ENCODE data around the gene HECTD1. TPM values are rescaled to one million over a fixed set of nuclear protein-coding genes. Genes with fewer than 3 reads are reported as not detected.
"Not testable (repeated sequence)": the region's sequence is repeated elsewhere in the genome, so short reads cannot be mapped to it uniquely, and the experiment has no call there.

HECTD1 gene
- total RNA-seq, 1 donor from 2014 or later, result 161 TPM

GRCh38 chr14:31204593-31205534 is 2.7 kb downstream of the HECTD1 start:
- Histone ChIP-seq H3K9me3 (no peaks in the 10 kb centered on the region), H3K36me3 (peaks cover 25% of the 10 kb centered on the region), H3K27me3 (no peaks in the 10 kb centered on the region), H3K4me1 (peaks cover 38% of the 10 kb centered on the region), H3K4me3 (peak overlapping the region; percentile 73), H3K27ac (peak overlapping the region; percentile 99)
- TF ChIP-seq CTCF (IDR thresholded peaks at IDR 0.05), result no peak
- DNase-seq (no peak), ATAC-seq (no peak)
- intact Hi-C loops (cut with DNase I), result no loop called here

GRCh38 chr14:31203899-31204592 is 3.5 kb downstream of the HECTD1 start:
- H3K27me3 ChIP-seq; ATAC-seq; DNase-seq; intact Hi-C loops (cut with DNase I); H3K4me3 ChIP-seq; H3K9me3 ChIP-seq; H3K27ac ChIP-seq: not testable (repeated sequence)
- H3K4me1 ChIP-seq, result peaks cover 37% of the 10 kb centered on the region
- peaks cover 25% of the 10 kb centered on the region for H3K36me3 ChIP-seq

GRCh38 chr14:31203414-31203742 is 4.2 kb downstream of the HECTD1 start:
- H3K27ac ChIP-seq, result no peak overlapping the region
- H3K4me1 ChIP-seq, result peaks cover 36% of the 10 kb centered on the region
- intact Hi-C loops (cut with DNase I), result no loop called here

GRCh38 chr14:31201111-31201510 is 6.5 kb downstream of the HECTD1 start:
- Histone ChIP-seq H3K27me3 (no peaks in the 10 kb centered on the region), H3K36me3 (peaks cover 31% of the 10 kb centered on the region), H3K4me1 (peaks cover 43% of the 10 kb centered on the region), H3K27ac (peak overlapping the region; percentile 3), H3K9me3 (no peaks in the 10 kb centered on the region), H3K4me3 (no peak overlapping the region)
- DNase-seq (no peak), ATAC-seq (no peak)
- no peak for TF ChIP-seq CTCF (IDR thresholded peaks at IDR 0.05)
- intact Hi-C loops (cut with DNase I), result no loop called here

More at GRCh38 chr14:31203414-31203742, 4.2 kb downstream of the HECTD1 start:
- no peaks in the 10 kb centered on the region for H3K27me3 ChIP-seq
- DNase-seq (no peak), ATAC-seq (no peak)
- peaks cover 31% of the 10 kb centered on the region for H3K36me3 ChIP-seq
- no peak for TF ChIP-seq CTCF (IDR thresholded peaks at IDR 0.05)
- H3K4me3 ChIP-seq, result no peak overlapping the region
- no peaks in the 10 kb centered on the region for H3K9me3 ChIP-seq

- Histone ChIP-seq H3K4me3 (no peak overlapping the region), H3K4me1 (peaks cover 41% of the 10 kb centered on the region), H3K27ac (peak overlapping the region; percentile 3), H3K9me3 (no peaks in the 10 kb centered on the region), H3K27me3 (no peaks in the 10 kb centered on the region), H3K36me3 (peaks cover 31% of the 10 kb centered on the region)
- DNase-seq (no peak), ATAC-seq (no peak)
- intact Hi-C loops (cut with DNase I), result no loop called here
- TF ChIP-seq CTCF (IDR thresholded peaks at IDR 0.05), result no peak
Measured at GRCh38 chr14:31200702-31200990, 6.9 kb downstream of the HECTD1 start.

GRCh38 chr14:31197671-31198070 is 9.9 kb downstream of the HECTD1 start:
- Histone ChIP-seq H3K27me3 (no peaks in the 10 kb centered on the region), H3K4me1 (peaks cover 37% of the 10 kb centered on the region), H3K36me3 (peaks cover 34% of the 10 kb centered on the region), H3K27ac (no peak overlapping the region), H3K4me3 (no peak overlapping the region), H3K9me3 (no peaks in the 10 kb centered on the region)
- no peak for ATAC-seq
- intact Hi-C loops (cut with DNase I), result no loop called here
- DNase-seq, result no peak
- no peak for TF ChIP-seq CTCF (IDR thresholded peaks at IDR 0.05)
